PC-9 (cell line): ENCODE data around the gene PLA2G15.

ENCODE experiments used
- CTCF ChIP-seq: fragments of 200-600 bp; sonication (generic); conservative IDR thresholded peaks from 2 replicates; pipeline ENCODE4 v1.6.1; 2017; ENCODE audit warnings: mixed run types, antibody characterized with exemption, mild to moderate bottlenecking, moderate library complexity
- EZH2 ChIP-seq: fragments of 200-600 bp; sonication (generic); IDR thresholded peaks from 2 replicates; pipeline ENCODE4 v1.8.0; 2017; ENCODE audit warnings: antibody characterized with exemption, low read depth

GRCh38 chr16:68292425-68292824 lies 47.3 kb downstream of the PLA2G15 start:
- TF ChIP-seq CTCF: no peak
- TF ChIP-seq EZH2: no peak
